ENCODE measurements around the gene TMEM235. TPM values are rescaled to one million over a fixed set of nuclear protein-coding genes. Genes with fewer than 3 reads are reported as not detected.

Gene TMEM235
- total and polyA plus RNA-seq, 2 experiments from 2014 or later, result not detected

- TF ChIP-seq ZNF462 (CRISPR knock-in tag; IDR thresholded peaks at IDR 0.05) (no peak), JUNB (IDR thresholded peaks at IDR 0.05; ENCODE audit: unreplicated experiment) (no peak), EZH2phosphoT487 (IDR thresholded peaks at IDR 0.05; ENCODE audit: unreplicated experiment) (no peak), EZH2 (IDR thresholded peaks at IDR 0.05; ENCODE audit: low read depth, unreplicated experiment) (no peak), ZNF331 (CRISPR knock-in tag; IDR thresholded peaks at IDR 0.05; ENCODE audit: low read depth) (no peak), REST (IDR thresholded peaks at IDR 0.05; ENCODE audit: unreplicated experiment) (no peak), NANOG (IDR thresholded peaks at IDR 0.05; ENCODE audit: borderline replicate concordance) (no peak)
These were observed 49.9 kb downstream of the TMEM235 start (continued) for GRCh38 chr17:78281249-78281845.
